H1 (cell line): ENCODE results near the gene DMBT1. TPM values are rescaled to one million over a fixed set of nuclear protein-coding genes. Genes with fewer than 3 reads are reported as not detected.

Experiments
- CHD7 ChIP-seq: fragments of 300-600 bp; sonication (generic); IDR thresholded peaks from 2 replicates; pipeline ENCODE4 v1.7.1; 2012; ENCODE audit warnings: low read length, moderate library complexity, mild to moderate bottlenecking, inconsistent platforms; ENCODE audit not compliant: insufficient replicate concordance
- KDM1A ChIP-seq: fragments of 200-600, 300-600 bp; sonication (generic); IDR thresholded peaks from 2 replicates; pipeline ENCODE4 v1.7.1; 2016; ENCODE audit warnings: mild to moderate bottlenecking, low read length, borderline replicate concordance
- polyA plus RNA-seq, 7 experiments: library from polyadenylated mRNA; depleted of rRNA in 3 of 7; stranded (reverse) in 5 of 7; unstranded in 2 of 7; fragments of >200 nt in 5 of 7; fragments of 200-250 nt in 2 of 7; gene quantifications; 1 replicate in 5 of 7; 2 replicates in 1 of 7; 4 replicates in 1 of 7; pipeline versions ENCODE4 v1.2.1 to v1.2.3, GENCODE V29; 2011 to 2013; ENCODE audit warnings: missing spikeins in 2 of 7, mixed read lengths in 2 of 7
- total RNA-seq: library from RNA; stranded (reverse); fragmentation: NEBNext Ultra II Directional; extraction: Animal tissue kit (Norgen Biotek cat#: 25700); gene quantifications from 2 replicates; pipeline ENCODE4 v1.2.1, GENCODE V29; 2021

Gene DMBT1
- total and polyA plus RNA-seq, 2 of the 8 experiments (the other 6 are each of a cell fraction or from before 2014, with no cell fraction given): 0.03 TPM; not detected in 1

- TF ChIP-seq CHD7: no peak
- TF ChIP-seq KDM1A: no peak
- TF ChIP-seq, all 59 proteins: peak for 0
Measured at GRCh38 chr10:122577311-122577885, 16.8 kb downstream of the DMBT1 start (continued).
